Ramos (cell line): ENCODE data around the gene EFHD2.
"Not testable (repeated sequence)": the region's sequence is repeated elsewhere in the genome, so short reads cannot be mapped to it uniquely, and the experiment has no call there.

Source experiments
- in situ Hi-C: fragments of 300-500 bp; cut with MboI; formaldehyde crosslinking; loops from one replicate; pipeline ENCODE4 v1.14.3; 2022; ENCODE audit warnings: low sequenced_read_pairs; ENCODE audit not compliant: unreplicated experiment

The EFHD2 gene

GRCh38 chr1:15445390-15446122 is 35.9 kb downstream of the EFHD2 start:
- in situ Hi-C loops = loop anchor here (25.0 kb wide), 1 partner anchor 308 kb away; no protein-coding TSS in a partner anchor

GRCh38 chr1:15446212-15446611 is 36.5 kb downstream of the EFHD2 start:
- in situ Hi-C loops = loop anchor here (25.0 kb wide), 1 partner anchor 309 kb away; no protein-coding TSS in a partner anchor

GRCh38 chr1:15448877-15449462 is 39.3 kb downstream of the EFHD2 start:
- in situ Hi-C loops = loop anchor here (25.0 kb wide), 1 partner anchor 312 kb away; no protein-coding TSS in a partner anchor

DNA sequence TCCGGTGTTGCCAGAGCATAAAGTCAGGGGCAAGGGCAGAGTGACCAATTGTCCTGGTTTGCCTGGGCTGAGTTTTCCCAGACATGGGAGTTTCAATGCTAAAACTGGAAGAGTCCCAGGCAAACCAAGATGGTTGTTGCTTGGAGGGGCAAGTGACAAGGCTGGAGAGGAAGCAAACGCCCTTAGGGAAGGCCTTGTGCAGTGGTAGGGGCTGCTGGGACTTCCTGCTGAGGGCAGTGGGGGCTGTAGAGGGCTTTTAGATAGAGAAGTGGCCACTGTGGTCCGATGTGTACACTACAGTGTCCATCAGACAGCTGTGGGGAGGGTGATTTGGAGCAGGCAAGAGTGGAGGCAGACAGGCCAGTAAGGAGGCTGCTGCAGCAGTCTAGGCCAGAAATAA is 39.9 kb downstream of the EFHD2 start:
- in situ Hi-C loops = loop anchor here (25.0 kb wide), 1 partner anchor 312 kb away; no protein-coding TSS in a partner anchor

- in situ Hi-C loops = no loop called here
These were observed 41.5 kb downstream of the EFHD2 start for GRCh38 chr1:15451014-15451722.

- in situ Hi-C loops = no loop called here
These were observed 42.5 kb downstream of the EFHD2 start for GRCh38 chr1:15452216-15452615.

DNA sequence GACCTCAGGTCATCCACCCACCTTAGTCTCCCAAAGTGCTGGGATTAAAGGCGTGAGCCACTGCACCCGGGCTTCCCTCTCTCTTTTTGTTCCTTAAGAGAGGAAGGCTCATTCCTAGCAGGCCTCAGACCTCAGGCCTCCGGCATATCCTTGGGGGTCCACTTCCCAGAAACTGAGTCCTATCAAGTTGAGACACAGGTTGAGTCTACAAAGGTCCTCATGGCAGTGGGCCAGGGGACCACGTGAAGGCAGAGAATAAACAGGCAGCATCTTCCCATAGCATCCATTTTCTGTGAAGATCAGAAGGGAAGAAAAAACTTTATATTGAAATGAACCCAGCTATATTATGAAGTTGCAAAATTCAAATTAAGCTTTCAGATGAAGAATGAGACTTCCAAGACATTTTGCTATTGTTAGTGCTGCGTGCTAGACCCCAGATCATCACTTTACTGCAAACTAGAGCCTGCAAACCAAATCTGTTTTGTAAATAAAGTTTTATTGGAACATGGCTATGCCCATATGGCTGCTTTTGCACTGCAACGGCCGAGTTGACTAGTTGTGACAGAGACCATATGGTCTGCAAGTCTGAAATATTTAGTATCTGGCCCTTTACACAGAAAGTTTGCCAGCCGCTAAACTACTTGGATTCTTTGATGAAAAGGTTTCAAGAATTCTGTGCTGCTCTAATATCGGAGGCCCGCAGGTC is 43.3 kb downstream of the EFHD2 start:
- in situ Hi-C loops = no loop called here

- in situ Hi-C loops = no loop called here
These were observed 44.0 kb downstream of the EFHD2 start for GRCh38 chr1:15453734-15454133.

DNA sequence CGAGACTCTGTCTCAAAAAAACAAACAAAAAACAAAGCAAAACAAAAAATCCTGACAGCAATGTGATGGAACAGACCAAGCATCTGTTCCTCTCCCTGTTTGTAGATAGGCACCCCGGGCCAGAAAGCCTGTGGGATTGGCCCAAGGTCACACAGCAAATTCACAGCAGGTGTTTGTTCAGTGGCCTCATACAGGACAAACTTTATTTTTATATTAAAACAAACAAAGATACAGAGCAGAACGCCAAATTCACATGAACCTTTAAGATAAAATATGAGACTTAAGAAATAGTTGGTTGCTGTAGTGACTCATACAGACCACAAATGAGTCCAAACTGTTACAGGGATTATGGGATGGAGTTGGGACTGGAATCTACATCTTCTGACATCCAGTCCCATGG is 44.6 kb downstream of the EFHD2 start:
- in situ Hi-C loops = no loop called here

GRCh38 chr1:15455522-15455921 is 45.8 kb downstream of the EFHD2 start:
- in situ Hi-C loops = no loop called here

GRCh38 chr1:15456313-15456954 is 46.7 kb downstream of the EFHD2 start, which contains the start of gene CELA2A:
Gene CELA2A (plus strand): TSS chr1:15456732. CDS start chr1:15456754, 22 bp downstream.
- in situ Hi-C loops = no loop called here

DNA sequence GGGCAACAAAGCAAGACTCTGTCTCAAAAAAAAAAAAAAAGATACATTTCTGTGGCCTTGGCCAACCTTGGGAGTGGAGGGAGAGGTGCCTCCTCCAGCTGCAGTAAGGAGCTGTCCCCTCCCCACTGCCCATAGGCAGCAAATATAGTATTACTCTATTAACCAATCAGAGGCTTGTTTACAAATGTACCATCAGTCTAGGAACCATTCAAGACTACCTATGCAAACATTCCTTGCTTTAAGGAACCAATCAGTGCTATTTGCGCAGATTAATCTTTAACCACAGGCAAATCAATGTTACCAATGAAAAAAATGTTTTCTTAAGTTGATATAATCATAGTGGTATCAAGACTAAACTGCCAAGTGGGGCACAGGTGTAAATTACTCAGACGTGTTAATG is 47.9 kb downstream of the EFHD2 start:
- in situ Hi-C loops = no loop called here

GRCh38 chr1:15458388-15458787 is 48.7 kb downstream of the EFHD2 start:
- in situ Hi-C loops = not testable (repeated sequence)

DNA sequence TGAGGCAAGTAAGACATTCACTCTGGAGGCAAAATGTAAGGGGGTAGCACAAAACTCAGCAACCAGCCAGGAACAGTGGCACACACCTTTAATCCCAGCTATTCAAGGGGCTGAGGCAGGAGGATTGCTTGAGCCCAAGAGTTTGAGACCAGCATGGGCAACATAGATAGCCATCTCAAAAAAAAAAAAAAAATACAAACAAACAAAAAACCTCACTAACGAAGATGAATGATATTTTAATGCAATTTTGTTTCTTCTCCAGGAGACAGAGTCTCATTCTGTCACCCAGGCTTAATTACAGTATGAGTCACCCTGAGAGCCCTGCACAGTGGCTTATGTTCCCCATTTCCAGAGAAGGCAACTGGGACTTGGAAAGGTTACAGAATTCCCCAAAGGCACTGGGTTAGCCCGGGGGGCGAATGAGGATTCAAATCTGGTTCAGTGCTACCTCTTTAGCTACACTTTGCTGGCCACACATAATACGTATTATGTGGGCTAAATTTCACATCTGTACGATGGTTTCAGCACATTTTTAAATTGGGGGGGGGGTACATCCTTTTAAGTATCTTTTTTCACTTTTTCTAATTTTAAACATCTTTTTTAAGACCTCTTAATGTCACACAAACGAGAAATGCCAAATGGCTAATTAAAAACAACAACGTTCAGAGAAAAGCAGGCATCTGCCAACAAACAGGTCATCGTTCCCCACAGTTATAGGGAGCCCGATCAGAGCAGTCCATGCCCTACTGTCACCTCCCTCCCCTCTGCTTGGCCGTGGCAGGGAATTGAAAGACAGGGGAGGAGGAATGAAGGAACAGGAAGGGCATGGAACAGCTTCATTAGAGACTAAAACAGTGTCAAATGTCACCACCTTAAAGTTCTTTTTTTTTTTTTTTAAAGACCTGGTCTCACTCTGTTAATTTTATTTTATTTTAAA is 50.4 kb downstream of the EFHD2 start:
- in situ Hi-C loops = no loop called here

GRCh38 chr1:15460708-15461095 is 51.0 kb downstream of the EFHD2 start:
- in situ Hi-C loops = no loop called here

- in situ Hi-C loops = not testable (repeated sequence)
These were observed 53.5 kb downstream of the EFHD2 start for GRCh38 chr1:15463064-15463800.

GRCh38 chr1:15463926-15464322 is 54.2 kb downstream of the EFHD2 start:
- in situ Hi-C loops = not testable (repeated sequence)

- in situ Hi-C loops = no loop called here
These were observed 56.0 kb downstream of the EFHD2 start for GRCh38 chr1:15465674-15466073.
